SU-DHL-6 (cell line): ENCODE results near the gene GPR65.

Experiments
- H2AFZ ChIP-seq: fragments of 200-600 bp; sonication (generic); 2 replicates; pipeline ENCODE4 v1.6.1; 2014; ENCODE audit warnings: low read depth, mild to moderate bottlenecking, moderate library complexity, mixed read lengths, antibody characterized with exemption, low read length; ENCODE audit not compliant: severe bottlenecking
- H3F3A ChIP-seq: fragments of 200-600 bp; shearing (Covaris generic); 2 replicates; pipeline ENCODE4 v1.6.0; 2016; ENCODE audit warnings: antibody characterized with exemption, mild to moderate bottlenecking; ENCODE audit not compliant: insufficient read depth
- H3K27ac ChIP-seq: fragments of 200-600 bp; sonication (generic); 2 replicates; pipeline ENCODE4 v1.5.1; 2016; ENCODE audit warnings: low read depth, mild to moderate bottlenecking, low read length, moderate library complexity, mixed read lengths
- H3K27me3 ChIP-seq: fragments of 200-600 bp; sonication (generic), shearing (Covaris generic); 2 replicates; pipeline ENCODE4 v1.6.0; 2014; ENCODE audit warnings: mild to moderate bottlenecking, low read length
- H3K36me3 ChIP-seq: fragments of 200-600 bp; sonication (generic); 2 replicates; pipeline ENCODE4 v1.6.1; 2014; ENCODE audit warnings: mild to moderate bottlenecking, low read length, mixed read lengths
- H3K4me2 ChIP-seq: fragments of 300-600, 200-600 bp; shearing (Covaris generic), sonication (generic); 2 replicates; pipeline ENCODE4 v1.6.0; 2014; ENCODE audit warnings: low read length, low read depth, mild to moderate bottlenecking; ENCODE audit not compliant: poor library complexity, severe bottlenecking
- H3K4me3 ChIP-seq: fragments of 200-600 bp; sonication (generic); 2 replicates; pipeline ENCODE4 v1.5.1; 2014; ENCODE audit warnings: antibody characterized with exemption, low read length, mild to moderate bottlenecking, mixed read lengths; ENCODE audit not compliant: insufficient read depth, poor library complexity, severe bottlenecking
- H3K79me2 ChIP-seq: fragments of 200-600 bp; sonication (generic); 2 replicates; pipeline ENCODE4 v1.6.1; 2014; ENCODE audit warnings: mild to moderate bottlenecking, low read length, moderate library complexity; ENCODE audit not compliant: insufficient read depth
- H3K9ac ChIP-seq: fragments of 200-600 bp; sonication (generic); 2 replicates; pipeline ENCODE4 v1.7.0; 2014; ENCODE audit warnings: mild to moderate bottlenecking, low read length
- H3K9me2 ChIP-seq: fragments of 200-600 bp; sonication (generic); replicated peaks from 2 replicates; pipeline ENCODE4 v1.6.1; 2014; ENCODE audit warnings: low read length; ENCODE audit not compliant: insufficient read depth
- H3K9me3 ChIP-seq: fragments of 200-600 bp; sonication (generic); 2 replicates; pipeline ENCODE4 v1.6.1; 2014; ENCODE audit warnings: low read length, mixed read lengths; ENCODE audit not compliant: insufficient read depth
- H4K20me1 ChIP-seq: fragments of 200-600 bp; sonication (generic); 2 replicates; pipeline ENCODE4 v1.6.1; 2014; ENCODE audit warnings: low read depth, mild to moderate bottlenecking, antibody characterized with exemption, low read length, moderate library complexity, mixed read lengths
- EZH2phosphoT487 ChIP-seq: fragments of 200-600 bp; sonication (generic), shearing (Covaris generic); conservative IDR thresholded peaks from 2 replicates; pipeline ENCODE4 v1.6.1; 2018; ENCODE audit warnings: mild to moderate bottlenecking, antibody characterized with exemption, low read length, moderate library complexity, mixed read lengths
- TF ChIP-seq, protein P1 (sequence below): fragments of 200-600 bp; sonication (generic); IDR thresholded peaks from one replicate; pipeline ENCODE4 v1.5.1; 2017; ENCODE audit warnings: antibody characterized with exemption, mild to moderate bottlenecking, low read length, moderate library complexity; ENCODE audit not compliant: insufficient read depth, poor library complexity, severe bottlenecking

GPR65 gene

DNA sequence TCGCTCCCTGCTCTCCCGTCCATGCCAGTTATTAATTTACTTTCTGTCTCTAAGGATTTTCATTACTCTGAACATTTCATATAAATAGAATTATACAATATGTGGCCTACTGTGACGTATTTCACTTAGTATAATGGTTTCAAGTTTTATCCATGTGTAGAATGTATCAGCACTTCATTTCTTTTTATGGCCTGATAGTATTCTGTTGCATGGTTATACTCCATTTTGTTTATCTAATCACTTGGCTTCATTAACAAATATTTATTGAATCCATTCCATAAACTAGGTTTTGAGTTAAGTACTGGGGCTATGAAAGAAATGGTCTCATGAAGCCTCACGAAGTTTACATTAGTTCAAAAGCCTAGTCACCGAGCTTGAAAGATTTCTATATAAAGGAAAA is 7.6 kb downstream of the GPR65 start:
- Histone ChIP-seq H3K9me3 (no peaks in the 10 kb centered on the region), H3F3A (peaks cover 11% of the 10 kb centered on the region; the same call in 1 of the 2 replicates), H3K27ac (no peak overlapping the region), H3K4me3 (no peak overlapping the region), H3K27me3 (no peaks in the 10 kb centered on the region), H3K9ac (no peak overlapping the region), H2AFZ (no peak overlapping the region), H3K36me3 (peaks cover 16% of the 10 kb centered on the region), H3K4me2 (no peak overlapping the region), H3K9me2 (no peaks in the 10 kb centered on the region), H4K20me1 (no peaks in the 10 kb centered on the region; the same call in 1 of the 2 replicates), H3K79me2 (peaks cover 62% of the 10 kb centered on the region)
- TF ChIP-seq, protein P1, sequence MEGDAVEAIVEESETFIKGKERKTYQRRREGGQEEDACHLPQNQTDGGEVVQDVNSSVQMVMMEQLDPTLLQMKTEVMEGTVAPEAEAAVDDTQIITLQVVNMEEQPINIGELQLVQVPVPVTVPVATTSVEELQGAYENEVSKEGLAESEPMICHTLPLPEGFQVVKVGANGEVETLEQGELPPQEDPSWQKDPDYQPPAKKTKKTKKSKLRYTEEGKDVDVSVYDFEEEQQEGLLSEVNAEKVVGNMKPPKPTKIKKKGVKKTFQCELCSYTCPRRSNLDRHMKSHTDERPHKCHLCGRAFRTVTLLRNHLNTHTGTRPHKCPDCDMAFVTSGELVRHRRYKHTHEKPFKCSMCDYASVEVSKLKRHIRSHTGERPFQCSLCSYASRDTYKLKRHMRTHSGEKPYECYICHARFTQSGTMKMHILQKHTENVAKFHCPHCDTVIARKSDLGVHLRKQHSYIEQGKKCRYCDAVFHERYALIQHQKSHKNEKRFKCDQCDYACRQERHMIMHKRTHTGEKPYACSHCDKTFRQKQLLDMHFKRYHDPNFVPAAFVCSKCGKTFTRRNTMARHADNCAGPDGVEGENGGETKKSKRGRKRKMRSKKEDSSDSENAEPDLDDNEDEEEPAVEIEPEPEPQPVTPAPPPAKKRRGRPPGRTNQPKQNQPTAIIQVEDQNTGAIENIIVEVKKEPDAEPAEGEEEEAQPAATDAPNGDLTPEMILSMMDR = no peak
- TF ChIP-seq EZH2phosphoT487 = no peak

- Histone ChIP-seq H3K27me3 (no peaks in the 10 kb centered on the region), H3K79me2 (peaks cover 48% of the 10 kb centered on the region), H3K4me2 (no peak overlapping the region), H4K20me1 (no peaks in the 10 kb centered on the region; the same call in 1 of the 2 replicates), H2AFZ (no peak overlapping the region), H3K4me3 (no peak overlapping the region), H3K9me2 (no peaks in the 10 kb centered on the region), H3K9me3 (no peaks in the 10 kb centered on the region), H3K27ac (no peak overlapping the region), H3K9ac (no peak overlapping the region), H3F3A (peaks cover 6% of the 10 kb centered on the region; the same call in 1 of the 2 replicates), H3K36me3 (peaks cover 16% of the 10 kb centered on the region)
- no peak for TF ChIP-seq EZH2phosphoT487
- TF ChIP-seq, protein P1 = peak; percentile 41
Measured at GRCh38 chr14:88013750-88014349, 8.9 kb downstream of the GPR65 start.

DNA sequence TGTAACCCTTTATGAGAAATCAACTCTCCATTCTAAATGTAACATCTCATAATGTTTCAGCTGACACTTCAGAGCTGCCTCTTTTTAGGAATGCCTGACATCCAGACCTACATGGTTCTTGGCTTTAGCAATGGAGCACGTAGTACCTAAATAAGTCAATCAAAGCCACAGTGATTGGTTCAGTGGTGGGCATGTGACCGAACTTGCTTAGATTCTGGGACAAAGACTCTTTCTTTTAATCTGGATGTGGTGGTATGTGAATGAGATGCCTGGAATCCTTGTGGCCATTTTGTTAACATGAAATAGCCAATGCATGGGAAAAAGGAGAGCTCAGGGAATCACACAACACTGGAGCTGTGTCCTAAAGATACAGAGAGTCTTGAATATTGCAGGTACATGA is 11.8 kb downstream of the GPR65 start:
- H3K27ac ChIP-seq = no peak overlapping the region
- peaks cover 19% of the 10 kb centered on the region for H3K79me2 ChIP-seq
- H3K4me2 ChIP-seq = no peak overlapping the region
- H2AFZ ChIP-seq = no peak overlapping the region
- H3F3A ChIP-seq = peaks cover 6% of the 10 kb centered on the region; the same call in 1 of the 2 replicates
- H3K27me3 ChIP-seq = no peaks in the 10 kb centered on the region
- H3K36me3 ChIP-seq = peaks cover 5% of the 10 kb centered on the region; the same call in 1 of the 2 replicates
- no peaks in the 10 kb centered on the region; the same call in 1 of the 2 replicates for H4K20me1 ChIP-seq
- TF ChIP-seq, protein P1 = no peak
- TF ChIP-seq EZH2phosphoT487 = no peak
- no peak overlapping the region for H3K4me3 ChIP-seq
- H3K9me3 ChIP-seq = no peaks in the 10 kb centered on the region
- no peaks in the 10 kb centered on the region for H3K9me2 ChIP-seq
- H3K9ac ChIP-seq = no peak overlapping the region
